Embryonic facial prominence (tissue), 1 donor: ENCODE measurements around the gene GPR119.
"Not testable (repeated sequence)": the region's sequence is repeated elsewhere in the genome, so short reads cannot be mapped to it uniquely, and the experiment has no call there.

Experiments
- DNase-seq: peaks from one replicate; pipeline ENCODE4 v3.0.0-alpha.2; 2016; ENCODE audit errors: extremely low spot score

The GPR119 gene

DNA sequence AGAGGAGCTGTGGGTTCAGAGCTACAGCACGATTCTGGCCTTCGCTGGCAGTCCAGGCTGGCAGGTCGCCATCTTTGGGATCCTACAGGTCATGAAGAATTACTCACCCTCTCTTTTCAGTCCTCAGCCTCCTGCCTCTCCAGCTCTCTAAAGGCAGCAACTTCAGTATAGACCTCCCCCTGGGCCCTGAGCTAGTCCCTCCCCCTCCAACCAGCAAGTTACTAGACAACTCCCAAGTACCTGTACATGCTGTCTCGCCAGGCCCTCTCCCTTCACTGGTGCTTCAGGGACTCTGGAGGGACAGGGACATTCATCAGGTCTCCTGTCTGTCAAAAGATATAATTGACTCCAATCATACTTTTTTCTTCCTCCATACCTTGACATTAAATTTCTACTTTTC is at the start of gene GPR119:
Gene GPR119 (minus strand): TSS at position 155 of the 400 bp plus-strand sequence. CDS start 227 bp downstream, outside the sequence.
- DNase-seq: no peak

DNA sequence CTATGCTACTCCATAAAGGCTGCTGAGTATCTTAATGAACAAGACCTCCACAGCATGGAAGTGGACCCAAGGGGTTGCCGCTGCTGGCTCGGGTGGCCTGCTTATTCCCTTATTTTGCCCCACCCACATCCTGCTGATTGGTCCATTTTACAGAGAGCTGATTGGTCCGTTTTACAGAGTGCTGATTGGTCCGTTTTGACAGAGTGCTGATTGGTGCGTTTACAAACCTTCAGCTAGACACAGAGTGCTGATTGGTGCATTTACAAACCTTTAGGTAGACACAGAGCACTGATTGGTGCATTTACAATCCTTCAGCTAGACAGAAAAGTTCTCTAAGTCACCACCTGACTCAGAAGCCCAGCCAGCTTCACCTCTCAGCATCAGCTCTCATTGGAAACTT is 43.8 kb upstream of the GPR119 start:
- not testable (repeated sequence) for DNase-seq

DNA sequence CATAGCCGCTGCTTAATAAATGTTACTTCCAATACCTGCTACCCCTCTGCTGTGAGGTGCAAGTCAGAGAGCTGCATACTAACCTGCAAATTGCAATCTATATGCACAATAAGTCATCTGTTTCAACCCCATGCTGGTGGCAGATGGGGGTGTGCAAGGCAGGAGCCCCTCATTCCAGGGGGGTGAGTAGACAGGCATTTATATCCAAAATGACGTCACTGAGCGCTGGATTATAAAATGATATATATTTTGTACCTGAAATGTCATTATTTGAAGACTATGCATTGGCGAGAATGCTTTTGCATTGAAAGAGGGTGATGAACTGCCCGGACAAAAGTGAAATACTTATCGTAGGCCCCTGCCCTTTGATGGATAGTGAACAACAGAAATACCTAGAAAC is 41.1 kb upstream of the GPR119 start:
- DNase-seq: no peak

DNA sequence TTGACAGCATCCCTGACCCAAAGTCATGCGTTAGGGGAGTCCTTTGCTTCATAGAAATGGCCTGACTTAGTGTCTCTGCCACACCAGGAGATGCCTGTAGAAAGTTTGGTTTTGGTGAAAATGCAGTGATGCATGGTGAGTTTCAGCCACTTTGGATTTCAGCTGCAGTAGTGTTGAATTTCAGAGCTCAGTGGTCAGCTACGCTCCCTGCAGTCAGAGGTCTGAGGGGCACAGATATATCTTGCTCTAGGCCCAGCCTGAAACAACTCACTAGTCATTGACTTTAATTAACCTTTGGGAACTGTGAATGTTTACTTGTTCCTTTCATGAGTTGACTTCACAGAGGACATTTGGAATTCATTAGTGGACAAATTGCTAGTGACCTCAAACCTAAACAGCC is 33.8 kb upstream of the GPR119 start:
- DNase-seq: no peak

DNA sequence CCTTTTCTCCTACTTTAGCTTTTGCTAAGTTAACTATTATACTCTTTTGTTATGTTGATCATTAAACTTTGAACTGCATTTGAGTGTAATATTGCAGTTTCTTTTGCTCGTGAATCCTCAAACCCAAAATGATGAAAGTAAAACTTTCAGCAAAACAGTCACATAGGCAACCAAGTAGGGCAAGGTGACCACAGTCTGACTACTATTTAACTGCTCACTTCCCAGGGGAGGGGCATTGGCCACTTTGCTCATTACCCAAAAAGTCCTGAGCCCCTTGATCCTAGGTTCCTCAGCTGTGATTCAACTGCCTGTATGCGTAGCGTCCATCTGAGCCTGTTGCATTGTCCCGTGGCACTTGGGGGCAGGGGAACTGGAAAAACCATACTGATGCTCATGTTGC is 33.3 kb upstream of the GPR119 start:
- DNase-seq: no peak

DNA sequence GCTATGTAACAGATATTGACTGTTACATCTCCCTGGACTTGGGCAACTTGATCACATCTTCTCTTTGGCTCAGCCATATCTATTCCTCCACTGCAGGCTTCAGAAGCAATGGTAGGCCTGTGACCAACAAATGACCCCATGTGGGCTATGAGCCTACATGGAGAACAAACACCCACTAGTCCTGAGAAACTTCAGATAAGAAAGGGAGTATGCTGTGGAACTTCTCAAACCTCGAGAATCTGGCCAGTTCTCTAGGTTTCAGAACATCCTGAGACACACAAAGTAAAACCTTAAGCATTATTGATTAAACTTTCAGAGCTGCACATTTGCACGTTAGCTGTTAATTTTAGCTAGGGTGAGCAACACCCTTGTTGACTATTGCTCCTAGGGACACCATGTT is 32.6 kb upstream of the GPR119 start:
- DNase-seq: no peak

DNA sequence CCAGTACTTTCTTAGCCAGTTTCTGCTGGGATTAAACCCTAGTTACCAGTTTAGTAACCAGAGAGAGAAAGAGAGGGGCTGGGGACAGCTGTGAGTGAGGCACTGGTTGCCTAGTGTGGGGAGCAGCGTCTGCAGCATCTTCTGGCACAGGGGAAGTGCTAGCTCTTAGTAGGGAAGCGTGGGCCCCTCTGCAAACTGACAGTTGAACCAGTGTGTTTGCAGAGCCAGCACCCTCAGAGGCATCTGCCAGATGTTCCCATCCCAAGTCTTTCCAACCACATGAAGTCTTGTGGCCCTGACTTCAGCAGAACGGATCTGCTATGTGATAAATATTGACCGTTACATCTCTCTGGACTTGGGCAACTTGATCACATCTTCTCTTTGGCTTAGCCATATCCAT is 31.3 kb upstream of the GPR119 start:
- no peak for DNase-seq

DNA sequence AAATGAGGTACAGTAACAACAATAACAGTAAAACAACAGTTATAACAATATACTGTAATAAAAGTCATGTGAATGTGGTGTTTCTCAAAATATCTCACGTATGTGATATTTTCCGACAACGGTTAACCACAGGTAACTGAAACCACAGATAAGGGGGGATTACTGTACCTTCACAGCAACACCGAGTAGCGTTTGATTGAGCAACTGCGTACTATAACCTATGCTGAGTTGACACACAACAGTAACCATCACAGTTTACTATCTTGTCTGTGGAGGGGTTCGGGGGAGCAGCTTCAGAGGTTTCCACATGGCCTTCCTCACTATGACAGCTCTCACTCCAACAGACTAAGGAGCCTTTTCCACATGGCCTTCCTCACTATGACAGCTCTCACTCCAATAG is 29.7 kb upstream of the GPR119 start:
- DNase-seq: no peak

DNA sequence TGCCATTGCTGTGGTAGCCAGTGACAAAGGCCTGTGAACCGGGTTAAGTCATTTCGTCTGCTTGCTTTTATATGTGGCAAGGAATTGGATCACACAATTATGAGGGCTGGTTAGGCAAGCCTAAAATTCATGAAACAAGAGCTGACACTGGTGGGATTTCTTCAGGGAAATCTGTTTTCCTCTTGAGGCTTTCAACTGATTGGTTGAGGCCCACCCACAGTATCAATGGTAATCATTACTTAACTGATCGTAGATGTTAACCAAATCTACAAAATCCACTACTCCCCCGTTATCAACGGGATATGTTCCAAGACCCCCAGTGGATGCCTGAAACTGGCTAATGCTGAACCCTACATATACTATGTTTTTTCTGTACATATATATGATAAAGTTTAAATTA is 29.3 kb upstream of the GPR119 start:
- DNase-seq: no peak

DNA sequence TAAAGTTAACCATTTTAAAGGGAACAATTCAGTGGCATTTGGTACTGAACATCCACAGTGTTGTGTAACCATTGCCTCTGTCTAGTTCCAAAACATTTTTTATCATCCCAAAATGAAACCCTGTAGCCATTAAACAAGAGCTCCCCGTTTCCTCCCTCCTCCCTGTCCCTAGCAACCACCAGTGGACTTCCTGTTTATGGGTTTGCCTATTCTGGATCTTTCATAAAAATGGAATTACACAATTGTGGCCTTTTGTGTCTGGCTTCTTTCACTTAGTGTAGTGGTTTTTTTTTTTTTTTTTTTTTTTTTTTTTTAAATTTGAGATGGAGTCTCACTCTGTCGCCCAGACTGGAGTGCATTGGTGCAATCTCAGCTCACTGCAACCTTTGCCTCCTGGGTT is 27.9 kb upstream of the GPR119 start:
- no peak for DNase-seq

DNA sequence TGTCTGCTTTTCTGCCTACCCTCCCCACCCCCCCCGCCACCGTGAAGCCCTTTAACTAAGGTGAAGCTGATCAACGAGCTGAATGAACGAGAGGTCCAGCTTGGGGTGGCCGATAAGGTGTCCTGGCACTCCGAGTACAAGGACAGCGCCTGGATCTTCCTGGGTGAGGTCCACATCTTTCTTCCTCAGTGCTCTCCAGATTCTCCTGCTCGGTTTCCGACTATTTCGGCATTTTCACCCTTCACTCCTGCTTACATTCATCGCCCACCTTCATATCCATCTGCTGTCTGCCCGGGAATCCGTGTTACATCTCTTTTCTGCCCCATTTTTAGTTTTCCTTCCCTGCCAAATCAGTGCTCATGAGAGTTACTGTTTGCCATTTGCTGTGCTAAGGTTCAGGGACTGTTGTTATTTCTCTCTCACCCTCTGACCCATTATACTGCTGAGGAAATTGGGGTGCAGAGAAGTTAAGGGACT is 16.8 kb upstream of the GPR119 start:
- no peak for DNase-seq

DNA sequence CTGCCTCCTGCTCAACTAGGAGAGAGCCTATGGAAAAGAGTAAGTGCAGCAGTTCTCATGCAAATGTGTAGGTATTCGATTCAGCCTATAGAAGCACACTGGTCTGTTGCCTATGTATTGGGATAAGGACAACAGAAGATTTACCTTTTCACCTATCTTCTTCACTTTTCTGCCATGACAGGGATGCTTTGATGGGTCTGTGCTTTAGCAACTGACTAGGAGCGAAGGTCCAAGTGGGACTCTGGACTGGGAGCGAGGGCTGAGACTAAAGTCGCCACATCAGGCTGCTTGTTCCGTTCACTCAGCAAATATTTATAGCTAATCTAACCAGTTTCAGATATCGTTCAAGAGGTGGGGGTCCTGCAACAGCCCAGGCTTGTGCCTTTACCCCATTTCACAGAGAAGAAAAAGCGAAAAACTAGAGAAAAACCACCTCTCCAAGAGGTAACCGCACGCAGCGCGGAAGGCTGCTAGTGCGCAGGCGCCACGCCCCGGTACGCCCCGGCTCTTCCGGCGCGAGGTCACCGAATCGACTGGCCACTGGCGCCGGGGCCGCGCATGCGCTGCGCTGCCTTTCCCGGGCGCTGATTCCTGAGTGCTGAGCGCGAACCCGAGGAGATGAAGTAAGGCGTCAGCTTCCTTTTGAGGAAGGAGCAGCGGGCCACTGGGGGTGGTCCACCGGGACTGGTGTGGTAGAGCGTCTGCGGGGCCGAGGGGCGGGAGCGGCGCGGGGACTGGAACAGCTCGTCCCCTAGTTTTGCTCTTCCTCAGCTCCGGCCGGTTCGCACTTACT is 16.1 kb upstream of the GPR119 start, which contains the start of gene RBMX2:
Gene RBMX2 (plus strand): TSS at position 573 of the 793 bp plus-strand sequence. CDS start 46 bp downstream, at position 619.
- DNase-seq: peak; percentile 52

DNA sequence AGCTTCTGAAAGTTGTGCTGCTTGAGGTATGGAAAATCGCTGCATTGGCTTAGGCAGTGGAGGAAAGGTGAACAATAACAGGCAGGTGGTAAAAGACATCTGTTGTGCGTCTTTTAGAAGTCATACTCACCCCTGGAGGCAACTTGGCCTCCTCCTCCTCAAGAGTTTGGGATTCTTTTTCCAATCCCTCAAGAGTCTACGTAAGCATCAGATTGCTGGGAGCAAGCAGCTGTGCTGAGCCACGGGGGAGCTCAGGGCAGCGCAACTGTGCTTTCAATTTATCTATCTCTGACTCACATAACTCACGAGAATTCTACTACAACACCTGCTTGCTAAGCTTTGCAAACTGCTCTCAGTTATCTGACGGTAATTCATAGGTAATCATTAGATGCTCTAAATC is 9.9 kb upstream of the GPR119 start:
- no peak for DNase-seq

DNA sequence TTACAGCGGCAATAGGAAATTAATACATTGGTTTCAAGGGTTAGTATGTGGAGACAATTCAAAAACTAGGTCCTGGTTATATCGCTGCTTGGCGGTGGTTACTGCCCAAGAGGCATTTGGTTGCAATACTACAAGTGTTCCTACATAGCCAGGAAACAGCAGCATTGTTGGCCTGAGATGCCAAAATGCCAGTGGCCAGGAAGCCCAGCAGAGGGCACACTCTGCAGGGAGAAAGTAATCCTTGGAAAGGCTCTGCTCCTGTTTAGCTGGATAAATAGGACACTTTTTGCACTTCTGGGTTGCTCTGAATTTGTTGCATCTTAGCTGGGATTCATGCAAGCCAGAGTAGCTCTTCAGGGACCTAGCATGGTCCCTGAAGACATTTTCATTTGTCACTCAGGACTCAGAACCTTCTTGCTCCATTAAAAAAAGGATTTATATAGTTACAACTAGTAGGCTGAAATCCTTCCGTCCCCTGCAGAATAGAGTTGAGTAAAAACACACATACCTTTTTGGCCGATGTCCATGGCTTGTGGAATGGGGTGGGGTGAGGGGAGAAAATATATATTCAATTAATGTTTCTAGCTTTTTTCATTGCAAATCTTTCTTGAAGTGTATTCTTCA is 8.1 kb upstream of the GPR119 start:
- no peak for DNase-seq

DNA sequence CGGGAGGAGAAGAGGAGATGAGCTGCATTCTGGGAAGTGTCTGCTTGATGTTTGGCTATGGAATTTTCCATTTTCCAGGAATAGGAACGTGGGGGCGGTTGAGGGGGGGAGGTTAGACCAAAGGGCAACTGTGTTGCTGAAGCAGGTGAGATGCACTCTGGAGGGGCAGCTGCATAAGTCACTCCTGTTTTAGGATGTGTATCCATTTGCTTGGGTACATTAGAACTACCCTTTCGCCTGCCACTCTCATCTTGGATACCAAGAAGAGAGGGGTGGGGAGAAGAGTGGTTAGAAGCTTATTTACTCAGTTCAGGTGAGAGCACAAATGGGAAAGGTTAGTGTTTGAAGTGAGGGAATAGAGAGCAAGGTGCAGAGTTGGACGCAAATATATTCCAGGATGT is 934 bp upstream of the GPR119 start:
- no peak for DNase-seq

DNA sequence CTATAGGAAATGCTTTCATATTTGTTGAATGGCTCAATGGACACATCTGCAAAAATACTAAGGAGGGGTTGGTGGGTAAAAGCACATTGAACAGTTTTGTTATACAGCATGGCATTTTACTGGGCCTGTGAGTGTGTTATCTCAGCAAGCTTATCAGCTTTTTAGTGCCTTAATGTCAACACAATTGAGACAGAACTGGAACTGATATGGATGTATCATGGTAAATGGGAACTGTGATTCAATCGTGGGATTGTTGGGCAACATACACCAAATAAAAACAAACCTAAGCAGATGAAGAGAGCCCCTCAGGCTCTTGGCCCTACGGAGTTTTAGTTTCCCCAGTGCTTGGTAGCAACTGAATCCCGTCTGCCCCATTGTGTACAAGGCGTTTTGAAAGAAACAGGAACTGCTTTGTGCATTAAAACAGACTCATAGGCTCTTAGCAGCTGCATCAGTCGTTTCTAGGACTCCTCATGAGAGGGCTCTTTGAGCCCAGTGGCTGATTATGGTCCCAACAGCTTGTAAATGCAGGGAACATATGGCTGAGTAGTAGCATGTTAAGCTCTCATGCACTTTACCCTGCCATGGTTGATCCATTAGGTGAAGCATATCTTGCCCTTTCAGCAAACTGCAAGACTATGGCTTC is 7.3 kb downstream of the GPR119 start:
- DNase-seq: no peak

DNA sequence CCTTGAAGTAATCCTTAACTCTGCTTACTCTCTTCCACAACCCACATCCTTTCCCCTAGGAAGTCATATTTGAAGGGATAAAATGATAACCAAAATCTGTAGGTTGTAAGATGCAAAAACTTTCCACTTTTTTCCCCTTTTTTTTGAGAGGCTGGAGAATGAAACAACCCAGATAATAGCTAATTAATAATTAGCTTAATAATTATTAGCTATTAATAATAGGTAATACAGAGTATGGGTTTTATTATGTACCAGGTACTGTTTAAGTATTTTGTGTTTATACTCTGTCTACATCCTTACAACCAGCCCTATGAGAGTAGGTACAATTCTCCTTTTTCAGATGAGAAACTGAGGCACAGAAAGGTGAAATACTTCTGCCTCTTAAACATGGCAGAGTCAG is 9.4 kb downstream of the GPR119 start:
- no peak for DNase-seq

DNA sequence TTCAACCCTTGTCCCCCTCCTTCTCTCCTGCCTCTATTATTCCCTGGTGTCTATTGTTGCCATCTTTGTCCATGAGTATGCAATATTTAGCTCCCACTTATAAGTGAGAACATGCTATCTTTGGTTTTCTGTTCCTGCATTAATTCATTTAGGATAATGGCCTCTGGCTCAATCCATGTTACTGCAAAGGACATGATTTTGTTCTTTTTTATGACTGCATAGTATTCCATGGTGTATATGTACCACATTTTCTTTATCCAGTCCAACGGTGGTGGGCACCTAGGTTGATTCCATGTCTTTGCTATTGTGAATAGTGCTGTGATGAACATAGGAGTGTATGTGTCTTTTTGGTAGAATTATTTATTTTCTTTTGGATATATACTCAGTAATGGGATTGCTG is 33.4 kb downstream of the GPR119 start:
- DNase-seq: not testable (repeated sequence)

DNA sequence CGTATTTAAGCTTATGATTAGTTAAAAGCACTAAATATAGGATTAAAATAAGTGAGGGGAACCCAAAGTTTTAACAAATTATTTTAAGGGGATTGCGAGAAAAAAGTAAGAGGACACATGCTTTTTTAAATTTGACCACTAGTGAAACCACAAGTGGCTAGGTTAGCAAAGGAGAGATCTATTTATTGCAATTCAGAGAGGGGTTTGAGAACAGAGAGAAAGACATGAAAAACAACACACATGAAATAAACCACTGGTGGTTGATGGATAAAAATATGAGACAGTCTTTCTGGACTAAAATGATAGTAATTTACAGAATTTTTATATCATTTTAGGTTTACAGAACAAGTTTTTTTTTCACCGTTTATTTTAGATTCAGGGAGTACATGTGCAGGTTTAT is 33.9 kb downstream of the GPR119 start:
- no peak for DNase-seq

DNA sequence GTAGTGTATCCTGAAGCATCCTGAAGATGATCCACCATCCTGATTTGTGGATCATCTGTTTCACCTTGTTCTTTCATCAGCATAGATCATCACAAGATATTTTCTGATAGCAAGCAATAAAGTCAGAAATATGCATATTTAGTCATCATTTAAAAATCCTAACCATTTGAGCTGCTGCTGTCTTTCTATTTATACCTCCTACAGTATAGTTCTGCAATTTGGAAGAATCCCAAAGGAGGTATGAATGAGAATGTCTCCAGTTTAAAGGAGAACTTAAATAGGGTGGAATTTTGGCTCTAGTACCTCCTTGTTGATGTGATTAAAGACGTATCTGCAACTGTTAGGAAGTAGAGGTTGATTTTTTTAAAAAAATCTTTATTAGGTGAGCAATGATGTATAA is 38.2 kb downstream of the GPR119 start:
- no peak for DNase-seq

DNA sequence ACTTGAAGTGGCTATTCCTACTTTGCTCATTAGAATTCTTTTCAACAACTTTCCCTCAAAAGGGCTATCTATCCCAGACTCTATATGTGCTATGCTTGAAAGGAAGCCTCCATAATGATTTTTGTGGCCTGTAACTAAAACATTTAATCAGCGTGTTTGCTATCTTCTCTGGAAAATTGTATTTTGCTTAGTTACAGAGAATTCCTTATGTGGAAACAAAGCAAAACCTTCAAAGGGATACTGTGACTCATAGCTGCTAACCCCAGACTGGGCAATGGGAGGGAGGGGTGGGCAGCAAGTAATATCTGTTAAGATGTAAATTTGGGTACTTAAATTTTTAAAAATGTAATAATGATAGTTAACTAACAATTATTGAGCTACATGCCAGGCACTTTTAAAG is 42.1 kb downstream of the GPR119 start:
- DNase-seq: no peak

DNA sequence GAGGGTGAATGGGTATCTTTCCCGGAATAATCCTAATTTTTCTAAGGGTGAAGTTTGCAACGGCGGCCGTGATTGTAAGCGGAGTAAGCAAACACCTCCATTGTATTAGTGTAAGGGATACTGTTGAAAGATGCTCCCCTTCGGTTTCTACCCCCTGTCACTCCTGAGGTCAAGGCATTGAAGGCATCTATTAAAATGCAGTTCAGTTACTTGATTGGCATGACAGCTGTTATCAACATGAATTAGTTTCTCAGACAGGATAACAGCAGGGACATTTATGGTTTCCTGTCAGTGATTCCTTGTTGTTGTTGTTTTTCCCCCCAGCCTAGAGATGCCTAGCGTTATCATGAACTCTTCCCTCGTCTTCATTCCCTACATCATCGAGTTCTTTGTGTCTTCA is 45.2 kb downstream of the GPR119 start:
- no peak for DNase-seq
